Osteocyte (in vitro differentiated cells): ENCODE measurements around the gene PHLDB2. TPM values are rescaled to one million over a fixed set of nuclear protein-coding genes. Genes with fewer than 3 reads are reported as not detected.
A peak's percentile ranks its signal among the peaks of the same experiment; 100 is the strongest.

ENCODE experiments used
- DNase-seq: peaks from one replicate; pipeline ENCODE4 v3.0.0; 2021; ENCODE audit warnings: mixed read lengths; ENCODE audit not compliant: unreplicated experiment; ENCODE audit errors: extremely low spot score
- H3K27ac Mint-ChIP-seq: one replicate; pipeline ENCODE4 v1.8.0; 2021; ENCODE audit warnings: mild to moderate bottlenecking, mixed read lengths; ENCODE audit not compliant: unreplicated experiment
- H3K27me3 Mint-ChIP-seq: one replicate; pipeline ENCODE4 v1.8.0; 2021; ENCODE audit warnings: mixed read lengths; ENCODE audit not compliant: unreplicated experiment
- H3K36me3 Mint-ChIP-seq: one replicate; pipeline ENCODE4 v1.8.0; 2021; ENCODE audit warnings: mixed read lengths; ENCODE audit not compliant: unreplicated experiment
- H3K4me1 Mint-ChIP-seq: one replicate; pipeline ENCODE4 v1.8.0; 2021; ENCODE audit warnings: mixed read lengths; ENCODE audit not compliant: unreplicated experiment
- H3K4me3 Mint-ChIP-seq: one replicate; pipeline ENCODE4 v1.8.0; 2021; ENCODE audit warnings: mild to moderate bottlenecking, moderate library complexity, mixed read lengths; ENCODE audit not compliant: unreplicated experiment
- H3K9me3 Mint-ChIP-seq: one replicate; pipeline ENCODE4 v1.8.0; 2021; ENCODE audit warnings: mixed read lengths; ENCODE audit not compliant: unreplicated experiment
- CTCF ChIP-seq: fragments of 200-600 bp; sonication (generic); IDR thresholded peaks from 2 replicates; pipeline ENCODE4 v1.5.0; 2021; ENCODE audit warnings: antibody characterized with exemption, mild to moderate bottlenecking, moderate library complexity
- total RNA-seq: library from RNA; stranded (reverse); gene quantifications from 2 replicates; pipeline ENCODE4 v1.2.1, GENCODE V29; 2021

The PHLDB2 gene
- total RNA-seq, 1 donor from 2014 or later = 134 TPM

- H3K4me1 Mint-ChIP-seq = peaks cover 29% of the 10 kb centered on the region
- no peak for TF ChIP-seq CTCF
- no peak overlapping the region for H3K27ac Mint-ChIP-seq
- no peaks in the 10 kb centered on the region for H3K36me3 Mint-ChIP-seq
- no peak for DNase-seq
- no peaks in the 10 kb centered on the region for H3K27me3 Mint-ChIP-seq
- no peaks in the 10 kb centered on the region for H3K9me3 Mint-ChIP-seq
- no peak overlapping the region for H3K4me3 Mint-ChIP-seq
These were observed 10.8 kb upstream of the PHLDB2 start for GRCh38 chr3:111848283-111848682.

- Mint-ChIP-seq H3K27ac (no peak overlapping the region), H3K36me3 (no peaks in the 10 kb centered on the region), H3K27me3 (no peaks in the 10 kb centered on the region), H3K4me1 (peaks cover 29% of the 10 kb centered on the region), H3K4me3 (no peak overlapping the region), H3K9me3 (no peaks in the 10 kb centered on the region)
- no peak for TF ChIP-seq CTCF
- no peak for DNase-seq
These were observed 10.3 kb upstream of the PHLDB2 start for GRCh38 chr3:111848778-111849177.

- Mint-ChIP-seq H3K9me3 (no peaks in the 10 kb centered on the region), H3K27me3 (no peaks in the 10 kb centered on the region), H3K4me1 (peaks cover 29% of the 10 kb centered on the region), H3K4me3 (no peak overlapping the region), H3K27ac (peak overlapping the region; percentile 44), H3K36me3 (no peaks in the 10 kb centered on the region)
- DNase-seq = no peak
- no peak for TF ChIP-seq CTCF
These were observed 8.5 kb upstream of the PHLDB2 start for GRCh38 chr3:111850537-111850936.

- no peak overlapping the region for H3K4me3 Mint-ChIP-seq
These were observed 7.5 kb upstream of the PHLDB2 start for GRCh38 chr3:111851511-111851954.

GRCh38 chr3:111852540-111852939 is 6.5 kb upstream of the PHLDB2 start:
- Mint-ChIP-seq H3K4me1 (peaks cover 20% of the 10 kb centered on the region), H3K9me3 (no peaks in the 10 kb centered on the region), H3K27ac (no peak overlapping the region), H3K36me3 (no peaks in the 10 kb centered on the region), H3K4me3 (no peak overlapping the region), H3K27me3 (no peaks in the 10 kb centered on the region)
- TF ChIP-seq CTCF = no peak
- no peak for DNase-seq

More at GRCh38 chr3:111851511-111851954, 7.5 kb upstream of the PHLDB2 start:
- Mint-ChIP-seq H3K4me1 (peaks cover 20% of the 10 kb centered on the region), H3K9me3 (no peaks in the 10 kb centered on the region), H3K27ac (peak overlapping the region; percentile 77), H3K36me3 (no peaks in the 10 kb centered on the region), H3K27me3 (no peaks in the 10 kb centered on the region)
- TF ChIP-seq CTCF = no peak
- no peak for DNase-seq
